Mesenchymal stem cell (in vitro differentiated cells and primary cell): ENCODE results near the gene SLCO3A1.

ENCODE experiments used
- DNase-seq: peaks from one replicate; pipeline ENCODE4 v3.0.0-alpha.2; 2013
- H2AFZ ChIP-seq: one replicate; pipeline ENCODE4 v1.6.1; 2013; ENCODE audit warnings: low read depth, mild to moderate bottlenecking, control low read depth, inconsistent platforms, low read length, moderate library complexity
- H2AK5ac ChIP-seq: 2 replicates; pipeline ENCODE4 v1.6.1; 2013; ENCODE audit warnings: low read length, moderate library complexity, mild to moderate bottlenecking, inconsistent platforms; ENCODE audit not compliant: severe bottlenecking
- H2BK120ac ChIP-seq: one replicate; pipeline ENCODE4 v1.6.1; 2013; ENCODE audit warnings: low read depth, mild to moderate bottlenecking, inconsistent platforms, low read length, moderate library complexity
- H2BK12ac ChIP-seq, 2 experiments: one replicate each; pipeline ENCODE4 v1.6.1; 2013; ENCODE audit warnings: inconsistent platforms in 2 of 2, low read length in 2 of 2, mild to moderate bottlenecking in 2 of 2, moderate library complexity in 2 of 2, control low read depth in 1 of 2
- H2BK15ac ChIP-seq: one replicate; pipeline ENCODE4 v1.6.1; 2013; ENCODE audit warnings: mild to moderate bottlenecking, low read depth, inconsistent platforms; ENCODE audit not compliant: poor library complexity, severe bottlenecking
- H2BK5ac ChIP-seq: 2 replicates; pipeline ENCODE4 v1.6.1; 2013; ENCODE audit warnings: low read depth, mild to moderate bottlenecking, low read length, control low read depth, inconsistent platforms; ENCODE audit not compliant: poor library complexity, severe bottlenecking
- H3K14ac ChIP-seq, 2 experiments: one replicate each; pipeline ENCODE4 v1.6.1; 2013; ENCODE audit warnings: inconsistent platforms in 2 of 2, low read length in 2 of 2, control low read depth in 1 of 2, mild to moderate bottlenecking in 1 of 2, moderate library complexity in 1 of 2
- H3K18ac ChIP-seq, 2 experiments: one replicate each; pipeline ENCODE4 v1.6.1; 2013; ENCODE audit warnings: inconsistent platforms in 2 of 2, low read length in 2 of 2, control low read depth in 1 of 2, low read depth in 1 of 2, mild to moderate bottlenecking in 1 of 2
- H3K23ac ChIP-seq, 2 experiments: one replicate each; pipeline ENCODE4 v1.6.1; 2013; ENCODE audit warnings: inconsistent platforms in 2 of 2, low read length in 2 of 2, mild to moderate bottlenecking in 2 of 2, moderate library complexity in 2 of 2, control low read depth in 1 of 2
- H3K27ac ChIP-seq: 2 replicates; pipeline ENCODE4 v1.5.1; 2013; ENCODE audit warnings: mild to moderate bottlenecking, moderate library complexity, low read length, control low read depth, inconsistent platforms; ENCODE audit not compliant: poor library complexity, severe bottlenecking
- H3K27me3 ChIP-seq, 2 experiments: 2 replicates each; pipeline versions ENCODE4 v1.6.1 to v1.7.0; 2013; ENCODE audit warnings: low read length in 2 of 2, mild to moderate bottlenecking in 2 of 2, moderate library complexity in 2 of 2, control low read depth in 1 of 2, inconsistent platforms in 1 of 2; ENCODE audit not compliant: control insufficient read depth in 1 of 2, insufficient read depth in 1 of 2
- H3K36me3 ChIP-seq, 2 experiments: 2 replicates each; pipeline versions ENCODE4 v1.6.1 to v1.7.0; 2013; ENCODE audit warnings: low read length in 2 of 2, control low read depth in 1 of 2, inconsistent platforms in 1 of 2, low read depth in 1 of 2, mild to moderate bottlenecking in 1 of 2; ENCODE audit not compliant: insufficient read depth in 2 of 2, control insufficient read depth in 1 of 2
- H3K4ac ChIP-seq, 2 experiments: one replicate each; pipeline ENCODE4 v1.6.1; 2013; ENCODE audit warnings: inconsistent platforms in 2 of 2, low read length in 2 of 2, mild to moderate bottlenecking in 2 of 2, moderate library complexity in 2 of 2, control low read depth in 1 of 2, low read depth in 1 of 2
- H3K4me1 ChIP-seq: 2 replicates; pipeline ENCODE4 v1.6.1; 2013; ENCODE audit warnings: low read depth, low read length, control low read depth; ENCODE audit not compliant: control insufficient read depth, insufficient read depth
- H3K4me2 ChIP-seq: 2 replicates; pipeline ENCODE4 v1.6.1; 2013; ENCODE audit warnings: low read length, mild to moderate bottlenecking, inconsistent platforms; ENCODE audit not compliant: poor library complexity, severe bottlenecking
- H3K4me3 ChIP-seq, 2 experiments: 2 replicates each; pipeline versions ENCODE4 v1.5.1 to v1.7.0; 2013; ENCODE audit warnings: low read length in 2 of 2, mild to moderate bottlenecking in 2 of 2, control low read depth in 1 of 2, low read depth in 1 of 2; ENCODE audit not compliant: insufficient read depth in 1 of 2
- H3K79me1 ChIP-seq: replicated peaks from 2 replicates; pipeline ENCODE4 v1.6.1; 2013; ENCODE audit warnings: mild to moderate bottlenecking, control low read depth, low read length, inconsistent platforms; ENCODE audit not compliant: poor library complexity, severe bottlenecking
- H3K9ac ChIP-seq: 2 replicates; pipeline ENCODE4 v1.7.0; 2013; ENCODE audit warnings: mild to moderate bottlenecking, low read length, moderate library complexity
- H3K9me3 ChIP-seq: 2 replicates; pipeline ENCODE4 v1.7.0; 2013; ENCODE audit warnings: mild to moderate bottlenecking, low read length; ENCODE audit not compliant: control insufficient read depth
- H4K8ac ChIP-seq: one replicate; pipeline ENCODE4 v1.6.1; 2013; ENCODE audit warnings: inconsistent platforms, mild to moderate bottlenecking, low read length, moderate library complexity
- H4K91ac ChIP-seq: one replicate; pipeline ENCODE4 v1.6.1; 2013; ENCODE audit warnings: mild to moderate bottlenecking, low read length, inconsistent platforms
- WGBS: methylation state at CpG from one replicate; pipeline ENCODE4 v1.1.7; 2013; ENCODE audit warnings: mixed read lengths; 5-methylcytosine and 5-hydroxymethylcytosine counted together

Gene SLCO3A1

GRCh38 chr15:91891101-91891500, 37.6 kb downstream of the SLCO3A1 start:
- no peaks in the 10 kb centered on the region for H3K9me3 ChIP-seq
- H2BK5ac ChIP-seq: no peak overlapping the region
- WGBS: 70% methylated on average over 1 of the region's 1 CpG

GRCh38 chr15:91891788-91892345, 38.4 kb downstream of the SLCO3A1 start:
- no peak overlapping the region for H2BK12ac ChIP-seq
- no peak overlapping the region for H4K8ac ChIP-seq
- H2BK5ac ChIP-seq: no peak overlapping the region
- H3K9ac ChIP-seq: no peak overlapping the region
- H2AK5ac ChIP-seq: no peak overlapping the region
- H3K79me1 ChIP-seq: peaks cover 4% of the 10 kb centered on the region
- H4K91ac ChIP-seq: no peak overlapping the region
- H3K4me1 ChIP-seq: peaks cover 2% of the 10 kb centered on the region
- H3K23ac ChIP-seq: no peak overlapping the region
- no peak overlapping the region for H2AFZ ChIP-seq
- no peaks in the 10 kb centered on the region for H3K27me3 ChIP-seq
- H3K4ac ChIP-seq: no peak overlapping the region
- no peak for DNase-seq
- no peak overlapping the region for H3K4me3 ChIP-seq
- H3K14ac ChIP-seq: no peak overlapping the region
- H3K4me2 ChIP-seq: no peak overlapping the region
- WGBS: 91% methylated on average over 4 of the region's 5 CpGs
- H2BK120ac ChIP-seq: no peak overlapping the region
- H3K18ac ChIP-seq: no peak overlapping the region
- H3K36me3 ChIP-seq: no peaks in the 10 kb centered on the region
- no peak overlapping the region for H3K27ac ChIP-seq
- H3K9me3 ChIP-seq: no peaks in the 10 kb centered on the region
- no peak overlapping the region for H2BK15ac ChIP-seq

More at GRCh38 chr15:91891101-91891500, 37.6 kb downstream of the SLCO3A1 start:
- no peak overlapping the region for H2BK120ac ChIP-seq
- H3K36me3 ChIP-seq: no peaks in the 10 kb centered on the region
- no peak overlapping the region for H3K23ac ChIP-seq
- no peak overlapping the region for H3K4me2 ChIP-seq
- H2AFZ ChIP-seq: no peak overlapping the region
- H3K27me3 ChIP-seq: no peaks in the 10 kb centered on the region
- peaks cover 4% of the 10 kb centered on the region for H3K79me1 ChIP-seq
- peaks cover 2% of the 10 kb centered on the region for H3K4me1 ChIP-seq
- H3K18ac ChIP-seq: no peak overlapping the region
- H3K4ac ChIP-seq: no peak overlapping the region
- no peak overlapping the region for H2AK5ac ChIP-seq
- H3K27ac ChIP-seq: no peak overlapping the region
- H3K9ac ChIP-seq: no peak overlapping the region
- DNase-seq: no peak
- H2BK12ac ChIP-seq: no peak overlapping the region
- no peak overlapping the region for H4K91ac ChIP-seq
- H4K8ac ChIP-seq: no peak overlapping the region
- no peak overlapping the region for H3K4me3 ChIP-seq
- no peak overlapping the region for H3K14ac ChIP-seq
- no peak overlapping the region for H2BK15ac ChIP-seq

GRCh38 chr15:91892436-91892835, 38.9 kb downstream of the SLCO3A1 start:
- H2BK5ac ChIP-seq: no peak overlapping the region
- H3K9ac ChIP-seq: no peak overlapping the region
- H2AK5ac ChIP-seq: no peak overlapping the region
- H2BK120ac ChIP-seq: no peak overlapping the region
- DNase-seq: no peak
- H4K8ac ChIP-seq: no peak overlapping the region
- no peak overlapping the region for H2BK12ac ChIP-seq
- no peak overlapping the region for H3K14ac ChIP-seq
- H4K91ac ChIP-seq: no peak overlapping the region
- no peaks in the 10 kb centered on the region for H3K36me3 ChIP-seq
- H3K4ac ChIP-seq: no peak overlapping the region
- no peak overlapping the region for H3K4me2 ChIP-seq
- 77% methylated on average over 3 of the region's 5 CpGs for WGBS
- no peak overlapping the region for H2BK15ac ChIP-seq
- no peak overlapping the region for H3K4me3 ChIP-seq
- H3K9me3 ChIP-seq: no peaks in the 10 kb centered on the region
- H3K27me3 ChIP-seq: no peaks in the 10 kb centered on the region
- H3K79me1 ChIP-seq: peaks cover under 1% of the 10 kb centered on the region
- peaks cover 2% of the 10 kb centered on the region for H3K4me1 ChIP-seq
- H3K18ac ChIP-seq: no peak overlapping the region
- H3K23ac ChIP-seq: no peak overlapping the region
- H2AFZ ChIP-seq: no peak overlapping the region
- no peak overlapping the region for H3K27ac ChIP-seq

- H3K36me3 ChIP-seq: no peaks in the 10 kb centered on the region
- H3K14ac ChIP-seq: no peak overlapping the region
- no peak overlapping the region for H3K27ac ChIP-seq
- no peak overlapping the region for H2AK5ac ChIP-seq
- no peak overlapping the region for H3K4me3 ChIP-seq
- no peak overlapping the region for H4K8ac ChIP-seq
- no peak for DNase-seq
- H3K4me1 ChIP-seq: peaks cover 2% of the 10 kb centered on the region
- no peak overlapping the region for H2BK12ac ChIP-seq
- H3K9ac ChIP-seq: no peak overlapping the region
- no peaks in the 10 kb centered on the region for H3K9me3 ChIP-seq
- no peak overlapping the region for H2BK120ac ChIP-seq
- no peak overlapping the region for H2BK5ac ChIP-seq
- no peak overlapping the region for H3K18ac ChIP-seq
- H3K4ac ChIP-seq: no peak overlapping the region
- no peak overlapping the region for H4K91ac ChIP-seq
- no peaks in the 10 kb centered on the region for H3K79me1 ChIP-seq
- H2AFZ ChIP-seq: no peak overlapping the region
- no peak overlapping the region for H2BK15ac ChIP-seq
- WGBS: 79% methylated on average over 5 of the region's 5 CpGs
- no peak overlapping the region for H3K23ac ChIP-seq
- H3K4me2 ChIP-seq: no peak overlapping the region
- H3K27me3 ChIP-seq: no peaks in the 10 kb centered on the region
Observed at GRCh38 chr15:91894606-91895005, 41.1 kb downstream of the SLCO3A1 start.
